Measurements from ENCODE around the gene SOCS1. TPM values are rescaled to one million over a fixed set of nuclear protein-coding genes. Genes with fewer than 3 reads are reported as not detected.
"Not testable (repeated sequence)": the region's sequence is repeated elsewhere in the genome, so short reads cannot be mapped to it uniquely, and the experiment has no call there.

SOCS1 gene
- total RNA-seq = 6.9 TPM

- DNase-seq (ENCODE audit: low spot score) = peak; percentile 90
Observed at GRCh38 chr16:11255737-11256660, at the start of gene SOCS1. SOCS1 (minus strand) TSS chr16:11256204; CDS start chr16:11255478, 726 bp downstream.

DNA sequence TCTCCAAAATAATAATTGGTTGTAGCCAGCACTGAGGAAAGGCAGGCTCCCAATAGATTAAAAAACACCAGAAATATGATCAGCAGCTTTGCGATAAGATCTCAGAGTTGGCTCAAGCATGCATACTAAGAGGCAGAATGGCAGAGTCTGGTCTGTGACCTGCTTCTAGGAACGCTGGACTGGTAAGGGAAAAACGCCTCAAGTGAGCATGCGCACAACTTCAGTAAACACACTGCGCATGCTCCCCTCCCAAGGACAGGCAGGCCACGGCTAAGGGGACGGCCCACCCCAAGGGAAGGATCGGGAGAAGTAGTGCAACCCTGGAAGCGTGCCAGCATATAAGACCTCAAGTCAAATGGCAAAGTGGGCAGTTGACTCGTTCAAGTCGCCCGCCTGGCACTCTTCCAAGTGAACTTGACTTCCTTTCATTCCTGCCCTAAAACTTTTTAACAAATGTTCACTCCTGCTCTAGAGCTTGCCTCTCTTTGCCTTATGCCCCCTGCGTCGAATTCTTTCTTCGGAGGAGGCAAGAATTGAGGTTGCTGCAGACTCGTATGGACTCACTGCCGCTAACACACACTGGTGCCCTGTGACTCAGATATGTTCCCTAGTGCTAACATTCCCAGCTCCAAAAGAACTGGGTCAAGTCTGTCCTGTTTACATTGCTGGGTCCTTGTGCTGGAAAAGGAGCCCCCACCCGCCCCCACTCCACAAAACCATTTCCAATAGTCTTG, 47.6 kb upstream of the SOCS1 start:
- peak; percentile 64 for DNase-seq (ENCODE audit: low spot score)

GRCh38 chr16:11302977-11303376, 47.0 kb upstream of the SOCS1 start:
- DNase-seq (ENCODE audit: low spot score) = peak; percentile 84

DNA sequence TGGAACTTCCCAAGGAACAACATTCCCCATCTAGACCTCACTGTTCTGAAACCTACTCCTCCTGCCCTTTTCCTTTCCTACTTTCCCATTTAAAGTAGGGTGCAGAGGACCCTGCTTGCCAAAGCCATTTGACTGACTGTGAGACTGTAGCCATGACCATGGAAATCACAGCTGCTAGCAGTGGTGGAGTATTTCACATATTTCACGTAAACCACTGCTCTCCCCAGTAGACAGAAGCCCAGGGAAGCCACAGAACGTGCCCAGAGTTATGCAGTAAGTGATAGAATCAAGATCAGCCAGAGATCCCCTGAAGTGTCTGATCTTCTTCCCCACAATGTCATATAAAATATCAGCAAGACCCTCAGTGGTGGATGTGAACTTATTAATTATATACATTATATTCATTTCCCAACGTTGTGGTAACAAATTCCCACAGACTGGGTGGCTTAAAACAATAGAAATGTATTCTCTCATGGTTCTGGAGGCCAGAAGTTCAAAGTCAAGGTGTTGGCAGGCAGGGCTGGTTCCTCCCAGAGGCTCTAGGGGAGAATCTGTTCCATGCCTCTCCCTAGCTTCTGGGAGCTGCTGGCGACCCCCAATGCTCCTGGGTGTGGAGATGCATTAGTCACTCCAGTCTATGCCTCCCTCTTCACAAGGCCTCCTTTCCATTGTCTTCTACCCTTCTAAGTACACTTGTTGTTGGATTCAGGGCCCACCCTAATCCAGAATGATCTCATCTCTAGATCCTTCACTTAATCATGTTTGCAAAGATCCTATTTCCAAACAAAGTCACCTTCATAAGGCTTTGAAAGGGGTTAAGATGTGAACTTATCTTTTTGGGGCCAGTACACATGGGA, 45.9 kb upstream of the SOCS1 start:
- no peak for DNase-seq (ENCODE audit: low spot score)

DNA sequence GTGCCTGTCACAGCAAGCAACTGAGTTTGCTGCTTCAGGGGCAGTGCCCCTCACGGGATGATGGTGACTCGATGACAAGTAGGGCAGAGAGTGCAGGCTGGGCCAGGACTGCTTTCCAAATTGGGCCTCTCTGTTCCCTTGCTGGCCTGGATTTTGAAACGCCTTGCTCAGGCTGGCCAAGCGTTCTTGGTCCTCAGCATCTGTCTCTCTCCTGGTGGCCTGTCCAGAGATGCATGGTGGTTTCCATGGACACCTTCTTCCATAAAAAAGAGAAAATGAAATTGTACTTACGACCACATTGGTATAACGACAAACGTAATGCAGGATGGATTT, 44.5 kb upstream of the SOCS1 start:
- no peak for DNase-seq (ENCODE audit: low spot score)

- no peak for DNase-seq (ENCODE audit: low spot score)
Observed at GRCh38 chr16:11299865-11300559, 44.0 kb upstream of the SOCS1 start.

DNA sequence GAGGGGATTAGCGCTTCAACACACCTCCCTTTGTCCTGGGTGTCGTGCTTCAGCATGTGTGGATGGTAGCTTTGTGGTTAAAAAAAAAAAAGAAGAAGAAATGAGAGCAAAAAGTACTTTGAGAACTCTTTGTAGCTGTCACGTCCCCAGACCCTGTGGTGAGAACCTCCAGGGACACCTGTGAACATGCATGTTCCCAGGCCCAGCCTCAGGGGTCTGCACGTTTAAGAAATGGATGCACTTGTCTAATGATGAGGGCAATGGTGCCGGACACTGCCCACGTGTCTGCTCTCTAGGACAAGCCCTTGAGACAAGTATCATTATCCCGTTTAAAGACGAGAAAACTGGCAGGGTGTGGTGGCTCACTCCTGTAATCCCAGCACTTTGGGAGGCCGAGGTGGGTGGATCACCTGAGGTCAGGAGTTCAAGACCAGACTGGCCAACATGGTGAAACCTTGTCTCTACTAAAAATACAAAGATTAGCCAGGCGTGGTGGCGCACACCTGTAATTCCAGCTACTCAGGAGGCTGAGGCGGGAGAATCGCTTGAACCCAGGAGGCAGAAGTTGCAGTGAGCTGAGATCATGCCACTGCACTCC, 43.0 kb upstream of the SOCS1 start:
- not testable (repeated sequence) for DNase-seq (ENCODE audit: low spot score)

- no peak for DNase-seq (ENCODE audit: low spot score)
Observed at GRCh38 chr16:11298143-11298900, 42.3 kb upstream of the SOCS1 start.

DNA sequence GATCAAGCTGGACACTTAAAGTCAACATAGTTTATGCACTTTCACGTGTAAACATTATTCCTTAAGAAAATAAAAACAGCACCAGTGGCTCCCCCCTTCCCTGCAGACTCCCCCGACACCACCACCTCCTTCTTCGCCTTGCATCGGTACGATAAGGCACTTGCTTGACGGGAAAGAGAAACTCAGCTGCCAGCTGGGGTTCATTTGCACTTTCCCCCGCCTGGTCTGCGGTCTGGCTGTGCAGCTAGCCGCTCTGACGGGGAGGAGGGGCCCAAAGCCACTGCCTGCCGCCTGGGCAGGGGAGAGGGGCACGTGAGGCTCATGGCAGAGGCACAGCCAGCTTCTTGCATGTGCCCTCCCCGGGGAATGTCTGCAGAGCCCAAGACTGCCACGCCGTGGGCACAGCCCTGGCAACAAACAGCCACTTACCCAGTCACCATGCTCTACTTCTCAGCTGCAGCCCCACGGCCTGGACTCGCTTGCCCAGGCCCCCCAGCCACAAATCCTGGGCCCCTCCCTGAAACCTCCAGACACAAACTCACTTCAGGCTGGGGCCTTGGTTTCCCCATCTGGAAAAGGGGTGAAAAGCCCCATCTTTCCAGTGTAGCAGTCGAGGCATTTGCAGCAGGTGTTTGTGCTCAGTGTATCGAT, 41.6 kb upstream of the SOCS1 start:
- DNase-seq (ENCODE audit: low spot score) = peak; percentile 84

- no peak for DNase-seq (ENCODE audit: low spot score)
Observed at GRCh38 chr16:11296706-11297491, 40.9 kb upstream of the SOCS1 start.

- no peak for DNase-seq (ENCODE audit: low spot score)
Observed at GRCh38 chr16:11296351-11296705, 40.3 kb upstream of the SOCS1 start.

GRCh38 chr16:11295672-11296071, 39.7 kb upstream of the SOCS1 start:
- no peak for DNase-seq (ENCODE audit: low spot score)

GRCh38 chr16:11292076-11292748, 36.2 kb upstream of the SOCS1 start:
- no peak for DNase-seq (ENCODE audit: low spot score)

DNA sequence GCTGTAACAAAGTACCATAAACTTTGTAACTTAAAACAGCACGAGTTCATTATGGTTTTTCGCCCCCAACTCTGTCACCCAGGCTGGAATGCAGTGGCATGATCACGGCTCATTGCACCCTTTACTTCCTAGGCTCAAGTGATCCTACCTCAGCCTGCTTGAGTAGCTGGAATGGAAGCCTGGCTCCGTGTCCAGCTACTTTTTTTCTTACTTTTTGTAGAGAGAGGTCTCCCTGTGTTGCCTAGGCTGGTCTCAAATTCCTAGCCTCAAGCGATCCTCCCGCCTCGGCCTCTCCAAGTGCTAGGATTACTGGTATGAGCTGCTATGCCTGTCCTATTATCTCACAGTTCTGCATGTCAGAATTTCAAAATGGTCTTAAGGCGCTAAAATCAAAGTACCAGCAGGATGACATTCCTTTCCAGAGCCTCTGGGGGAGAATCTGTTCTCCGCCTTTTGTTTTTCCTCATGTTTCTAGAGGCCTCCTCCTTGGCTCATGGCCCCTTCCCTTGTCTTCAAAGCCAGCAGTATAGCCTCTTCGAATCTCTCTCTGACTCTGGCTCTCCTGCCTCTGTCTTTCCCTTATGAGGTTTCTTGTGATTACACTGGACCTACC, 35.2 kb upstream of the SOCS1 start:
- no peak for DNase-seq (ENCODE audit: low spot score)

GRCh38 chr16:11290102-11290893, 34.3 kb upstream of the SOCS1 start:
- no peak for DNase-seq (ENCODE audit: low spot score)

DNA sequence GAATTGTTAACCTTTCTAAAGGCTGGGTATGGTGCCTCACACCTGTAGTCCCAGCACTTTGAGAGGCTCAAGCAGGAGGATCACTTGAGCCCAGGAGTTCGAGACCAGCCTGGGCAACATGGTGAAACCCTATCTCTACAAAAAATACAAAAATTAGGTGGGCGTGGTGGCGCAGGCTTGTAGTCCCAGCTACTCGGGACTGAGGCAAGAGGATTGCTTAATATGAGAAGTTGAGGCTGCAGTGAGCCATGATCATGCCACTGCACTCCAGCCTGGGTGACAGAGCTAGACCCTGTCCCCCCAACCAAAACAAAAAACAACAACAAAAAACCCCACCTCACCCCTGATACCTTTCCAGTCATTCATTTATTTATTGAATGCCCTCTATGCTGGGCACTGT, 33.7 kb upstream of the SOCS1 start:
- not testable (repeated sequence) for DNase-seq (ENCODE audit: low spot score)

DNA sequence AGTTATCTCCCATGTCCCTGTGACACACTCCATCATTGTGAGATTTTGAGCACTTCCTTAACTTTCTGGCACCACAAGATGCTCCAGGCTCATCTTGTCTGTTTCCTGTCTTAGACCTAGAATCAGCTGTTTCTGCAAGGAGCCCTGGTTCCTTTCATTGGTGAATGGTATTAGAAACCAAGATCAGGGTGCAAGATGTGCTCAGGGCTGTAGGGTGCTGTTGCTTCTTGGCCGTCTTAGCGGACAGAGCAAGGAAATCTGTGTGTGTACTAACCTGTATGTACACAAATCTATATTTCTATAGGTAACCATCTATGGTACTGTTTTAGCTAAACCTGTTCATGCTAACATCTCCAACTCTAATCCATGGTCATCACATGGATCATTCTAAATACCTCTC, 33.2 kb upstream of the SOCS1 start:
- no peak for DNase-seq (ENCODE audit: low spot score)

Measured in ureter (tissue), 1 donor.